K562 (cell line): ENCODE data around the gene MYO3A.

ENCODE experiments used
- BCL6 ChIP-seq: fragments of 250-450 bp; sonication (Bioruptor Pico); IDR thresholded peaks from 2 replicates; pipeline ENCODE4 v1.4.0; 2020
- ETV5 ChIP-seq: sonication (generic); formaldehyde crosslinking; IDR thresholded peaks from 2 replicates; pipeline ENCODE4 v1.4.0; 2020; ENCODE audit warnings: low read depth, mild to moderate bottlenecking, missing genetic modification reagents
- ZNF324 ChIP-seq: fragments of 250-450 bp; sonication (Bioruptor Pico); IDR thresholded peaks from 2 replicates; pipeline ENCODE4 v1.4.0; 2020; ENCODE audit warnings: mild to moderate bottlenecking

DNA sequence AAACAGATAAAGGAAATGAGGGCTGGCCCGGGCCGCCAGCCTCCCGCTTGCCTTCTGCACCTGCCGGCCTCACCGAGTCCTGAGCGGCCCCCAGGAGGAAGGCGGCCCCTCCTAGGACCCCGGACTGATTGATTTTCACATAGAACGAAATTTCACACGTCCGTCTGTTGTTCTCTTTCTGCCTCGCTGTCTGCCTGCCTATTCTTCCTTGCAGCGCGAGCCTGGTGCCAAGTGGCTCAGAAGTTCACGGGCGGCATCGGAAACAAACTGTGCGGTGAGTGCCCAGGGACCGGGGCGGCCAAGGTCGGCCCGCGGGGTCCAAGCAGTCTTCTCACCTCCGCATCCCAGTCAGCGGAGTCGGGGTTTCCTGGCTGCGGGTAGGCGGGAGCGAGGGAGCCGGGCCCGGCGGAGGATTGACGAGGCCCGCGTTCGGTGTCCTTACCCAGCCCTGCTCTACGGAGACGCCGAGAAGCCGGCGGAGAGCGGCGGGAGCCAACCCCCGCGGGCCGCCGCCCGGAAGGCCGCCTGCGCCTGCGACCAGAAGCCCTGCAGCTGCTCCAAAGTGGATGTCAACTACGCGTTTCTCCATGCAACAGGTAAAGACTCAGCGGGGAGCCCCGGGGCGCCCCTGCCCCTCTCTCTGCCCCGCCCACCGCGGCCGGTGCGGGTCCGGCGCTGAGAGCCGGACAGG lies 283.5 kb downstream of the MYO3A start:
- TF ChIP-seq ETV5 (CRISPR knock-in tag) (no peak), ZNF324 (CRISPR knock-in tag) (no peak), BCL6 (CRISPR knock-in tag) (no peak)
